ENCODE measurements around the gene PBX1. TPM values are rescaled to one million over a fixed set of nuclear protein-coding genes. Genes with fewer than 3 reads are reported as not detected.

The PBX1 gene
- total RNA-seq, 1 donor from 2014 or later = 257 TPM

DNA sequence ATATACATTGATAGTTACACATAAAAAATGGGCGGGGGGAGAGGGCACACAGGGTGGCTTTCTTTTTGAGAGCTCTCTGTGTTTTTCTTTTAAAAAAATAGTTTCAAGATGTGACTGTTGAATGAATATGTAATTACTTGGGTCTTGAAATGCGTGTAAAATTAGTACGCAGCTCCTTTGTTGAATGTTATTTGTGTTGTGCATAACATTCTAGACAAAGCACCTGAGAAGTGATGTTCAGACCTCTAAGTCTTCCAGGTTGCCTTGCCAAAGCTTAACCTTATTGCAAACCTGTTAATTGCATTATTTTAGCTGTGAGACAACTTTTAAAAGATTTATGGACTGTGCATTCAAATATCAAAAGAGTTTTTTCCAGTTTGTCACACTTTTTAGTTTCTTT, 5.4 kb downstream of the PBX1 start:
- peaks cover 54% of the 10 kb centered on the region for H3K36me3 Mint-ChIP-seq
- no peaks in the 10 kb centered on the region for H3K27me3 Mint-ChIP-seq
- no peak for DNase-seq (ENCODE audit: extremely low spot score, unreplicated experiment)
- H3K4me3 Mint-ChIP-seq = peak overlapping the region; percentile 95
- H3K9me3 Mint-ChIP-seq = peaks cover 3% of the 10 kb centered on the region
- TF ChIP-seq, protein P1, sequence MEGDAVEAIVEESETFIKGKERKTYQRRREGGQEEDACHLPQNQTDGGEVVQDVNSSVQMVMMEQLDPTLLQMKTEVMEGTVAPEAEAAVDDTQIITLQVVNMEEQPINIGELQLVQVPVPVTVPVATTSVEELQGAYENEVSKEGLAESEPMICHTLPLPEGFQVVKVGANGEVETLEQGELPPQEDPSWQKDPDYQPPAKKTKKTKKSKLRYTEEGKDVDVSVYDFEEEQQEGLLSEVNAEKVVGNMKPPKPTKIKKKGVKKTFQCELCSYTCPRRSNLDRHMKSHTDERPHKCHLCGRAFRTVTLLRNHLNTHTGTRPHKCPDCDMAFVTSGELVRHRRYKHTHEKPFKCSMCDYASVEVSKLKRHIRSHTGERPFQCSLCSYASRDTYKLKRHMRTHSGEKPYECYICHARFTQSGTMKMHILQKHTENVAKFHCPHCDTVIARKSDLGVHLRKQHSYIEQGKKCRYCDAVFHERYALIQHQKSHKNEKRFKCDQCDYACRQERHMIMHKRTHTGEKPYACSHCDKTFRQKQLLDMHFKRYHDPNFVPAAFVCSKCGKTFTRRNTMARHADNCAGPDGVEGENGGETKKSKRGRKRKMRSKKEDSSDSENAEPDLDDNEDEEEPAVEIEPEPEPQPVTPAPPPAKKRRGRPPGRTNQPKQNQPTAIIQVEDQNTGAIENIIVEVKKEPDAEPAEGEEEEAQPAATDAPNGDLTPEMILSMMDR (conservative IDR thresholded peaks at IDR 0.05) = no peak
- H3K27ac Mint-ChIP-seq = peak overlapping the region; percentile 62
- H3K4me1 Mint-ChIP-seq (ENCODE audit: unreplicated experiment) = peaks cover 44% of the 10 kb centered on the region

DNA sequence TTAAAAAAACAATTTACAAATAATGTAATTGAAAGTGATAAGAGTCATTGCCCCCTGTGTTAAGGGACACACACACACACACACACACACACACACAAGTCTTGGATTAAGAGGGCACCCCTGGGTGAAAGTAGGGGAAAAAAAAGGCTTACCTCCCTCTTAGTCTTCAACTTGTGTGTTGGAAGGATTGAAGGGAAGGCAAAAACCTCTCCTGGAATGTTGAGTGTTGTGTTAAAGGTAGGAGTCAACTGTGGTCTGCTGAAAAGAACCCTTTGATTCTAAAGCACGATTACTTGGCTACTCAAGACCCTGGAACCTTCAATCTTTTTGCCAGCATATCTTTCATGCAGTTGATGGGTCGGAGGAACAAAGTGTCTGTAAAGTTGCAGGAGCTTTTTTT, 6.4 kb downstream of the PBX1 start:
- Mint-ChIP-seq H3K4me1 (ENCODE audit: unreplicated experiment) (peaks cover 44% of the 10 kb centered on the region), H3K9me3 (peaks cover 3% of the 10 kb centered on the region), H3K27me3 (no peaks in the 10 kb centered on the region), H3K36me3 (peaks cover 59% of the 10 kb centered on the region), H3K4me3 (peak overlapping the region; percentile 90), H3K27ac (peak overlapping the region; percentile 81)
- no peak for DNase-seq (ENCODE audit: extremely low spot score, unreplicated experiment)
- TF ChIP-seq, protein P1 (conservative IDR thresholded peaks at IDR 0.05) = no peak

DNA sequence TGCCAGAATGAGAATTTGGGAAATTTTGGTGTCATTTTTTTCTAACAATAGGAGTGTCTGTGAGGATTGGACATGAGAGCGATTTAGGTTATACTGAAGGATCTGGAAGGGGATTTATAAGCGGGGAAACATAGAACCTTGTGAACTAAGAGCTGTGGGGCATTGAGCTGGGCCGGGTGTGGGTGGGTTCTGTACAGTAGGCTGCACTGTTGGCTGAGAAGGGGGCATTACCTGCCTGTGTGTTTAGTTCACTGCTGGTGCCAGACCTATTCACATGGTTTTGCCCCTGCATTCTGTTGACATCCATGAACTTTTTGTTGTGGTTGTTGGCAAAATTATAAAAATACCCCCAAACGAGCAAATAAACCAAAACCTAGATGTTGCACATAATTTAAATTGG, 8.8 kb downstream of the PBX1 start:
- TF ChIP-seq, protein P1 (conservative IDR thresholded peaks at IDR 0.05) = no peak
- Mint-ChIP-seq H3K27ac (peak overlapping the region; percentile 42), H3K9me3 (peaks cover 10% of the 10 kb centered on the region), H3K36me3 (peaks cover 74% of the 10 kb centered on the region), H3K27me3 (no peaks in the 10 kb centered on the region), H3K4me3 (peak overlapping the region; percentile 81), H3K4me1 (ENCODE audit: unreplicated experiment) (peaks cover 52% of the 10 kb centered on the region)
- no peak for DNase-seq (ENCODE audit: extremely low spot score, unreplicated experiment)

DNA sequence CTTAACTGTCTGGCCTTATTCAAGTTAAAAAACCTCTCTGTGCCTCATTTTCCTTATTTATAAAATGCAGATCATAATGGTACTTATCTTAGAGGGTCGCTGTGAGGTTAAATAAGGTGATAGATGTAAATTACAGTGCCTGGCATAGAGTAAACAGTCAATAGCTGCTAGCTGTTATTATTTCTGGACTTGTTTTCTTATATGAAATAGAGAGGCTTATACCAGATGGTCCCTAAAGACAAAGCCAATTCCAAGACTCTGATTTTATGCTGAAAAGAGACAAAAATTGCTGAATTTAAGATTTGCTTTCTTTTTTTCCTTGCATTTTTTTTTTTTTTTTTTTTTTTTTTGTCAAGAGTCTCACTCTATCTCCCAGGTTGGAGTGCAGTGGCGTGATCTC, 10.3 kb downstream of the PBX1 start:
- Mint-ChIP-seq H3K36me3 (peaks cover 71% of the 10 kb centered on the region), H3K27ac (peak overlapping the region; percentile 68), H3K9me3 (peaks cover 12% of the 10 kb centered on the region), H3K4me1 (ENCODE audit: unreplicated experiment) (peaks cover 55% of the 10 kb centered on the region), H3K4me3 (peak overlapping the region; percentile 73), H3K27me3 (no peaks in the 10 kb centered on the region)
- TF ChIP-seq, protein P1 (conservative IDR thresholded peaks at IDR 0.05) = no peak
- no peak for DNase-seq (ENCODE audit: extremely low spot score, unreplicated experiment)

DNA sequence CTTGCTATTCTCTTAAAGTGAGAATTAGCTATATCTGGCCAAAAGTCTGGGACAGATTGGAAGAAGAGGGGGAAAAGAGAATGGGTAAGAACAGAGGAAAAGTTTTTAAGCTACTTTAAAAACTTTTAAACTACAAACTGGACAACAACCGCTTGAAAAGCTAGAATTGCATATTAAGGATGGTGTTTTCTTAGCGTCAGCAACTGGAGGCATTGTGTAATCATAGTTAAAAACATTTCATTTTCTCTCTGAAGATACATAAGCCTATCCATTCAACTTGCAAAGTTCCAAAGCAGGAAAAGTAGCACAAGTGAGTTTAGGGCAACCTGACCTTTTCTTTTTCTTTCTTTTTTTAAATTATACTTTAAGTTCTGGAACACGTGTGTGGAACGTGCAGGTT, 10.9 kb downstream of the PBX1 start:
- Mint-ChIP-seq H3K27me3 (no peaks in the 10 kb centered on the region), H3K4me1 (ENCODE audit: unreplicated experiment) (peaks cover 54% of the 10 kb centered on the region), H3K9me3 (peaks cover 15% of the 10 kb centered on the region), H3K27ac (peak overlapping the region; percentile 33), H3K36me3 (peaks cover 71% of the 10 kb centered on the region), H3K4me3 (peak overlapping the region; percentile 35)
- TF ChIP-seq, protein P1 (conservative IDR thresholded peaks at IDR 0.05) = no peak
- DNase-seq (ENCODE audit: extremely low spot score, unreplicated experiment) = no peak

DNA sequence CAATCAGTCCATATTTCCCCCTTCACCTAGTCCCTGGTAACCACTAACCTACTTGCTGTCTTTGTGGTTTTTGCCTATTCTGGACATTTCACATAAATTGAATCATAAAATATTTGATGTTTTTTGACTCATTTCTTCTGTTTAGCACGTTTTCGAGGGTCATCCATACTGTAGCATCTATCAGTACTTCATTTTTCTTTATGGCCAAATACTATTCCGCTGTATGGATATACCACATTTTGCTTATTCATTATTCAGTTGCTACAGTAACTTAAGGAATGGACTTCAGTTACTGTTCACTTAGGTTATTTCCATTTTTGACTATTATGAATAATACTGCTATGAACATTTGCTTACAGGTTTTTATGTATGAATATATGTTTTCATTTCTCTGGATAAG, 12.3 kb downstream of the PBX1 start:
- TF ChIP-seq, protein P1 (conservative IDR thresholded peaks at IDR 0.05) = no peak
- Mint-ChIP-seq H3K36me3 (peaks cover 73% of the 10 kb centered on the region), H3K27ac (no peak overlapping the region), H3K27me3 (no peaks in the 10 kb centered on the region), H3K9me3 (peaks cover 15% of the 10 kb centered on the region), H3K4me3 (no peak overlapping the region), H3K4me1 (ENCODE audit: unreplicated experiment) (peaks cover 53% of the 10 kb centered on the region)
- no peak for DNase-seq (ENCODE audit: extremely low spot score, unreplicated experiment)
